Parathyroid adenoma (tissue), 2 donors: Measurements from ENCODE around the gene IL12A.
A peak's percentile ranks its signal among the peaks of the same experiment; 100 is the strongest.

Experiments used
- H2AFZ ChIP-seq: fragments of 300-600 bp; sonication (generic); one replicate; pipeline ENCODE4 v1.7.0; 2017; ENCODE audit warnings: antibody characterized with exemption, mild to moderate bottlenecking
- H3K27ac ChIP-seq: fragments of 300-600 bp; sonication (generic); one replicate; pipeline ENCODE4 v1.7.0; 2017
- H3K27me3 ChIP-seq: fragments of 300-600 bp; sonication (generic); one replicate; pipeline ENCODE4 v1.7.0; 2017; ENCODE audit warnings: low read length; ENCODE audit not compliant: control insufficient read depth, insufficient read depth
- H3K36me3 ChIP-seq: fragments of 300-600 bp; sonication (generic); one replicate; pipeline ENCODE4 v1.7.0; 2017; ENCODE audit warnings: low read length; ENCODE audit not compliant: control insufficient read depth, insufficient read depth
- H3K4me1 ChIP-seq: fragments of 300-600 bp; sonication (generic); one replicate; pipeline ENCODE4 v1.7.0; 2017; ENCODE audit warnings: control low read depth
- H3K4me2 ChIP-seq: fragments of 300-600 bp; sonication (generic); one replicate; pipeline ENCODE4 v1.7.0; 2017; ENCODE audit warnings: low read length
- H3K4me3 ChIP-seq: fragments of 300-600 bp; sonication (generic); one replicate; pipeline ENCODE4 v1.7.0; 2017; ENCODE audit warnings: low read depth, low read length
- H3K79me2 ChIP-seq: fragments of 300-600 bp; sonication (generic); one replicate; pipeline ENCODE4 v1.7.0; 2017; ENCODE audit warnings: control low read depth
- H3K9ac ChIP-seq: fragments of 300-600 bp; sonication (generic); one replicate; pipeline ENCODE4 v1.7.0; 2017; ENCODE audit warnings: mild to moderate bottlenecking
- H3K9me3 ChIP-seq: fragments of 300-600 bp; sonication (generic); one replicate; pipeline ENCODE4 v1.7.0; 2017; ENCODE audit warnings: low read length; ENCODE audit not compliant: control insufficient read depth
- CTCF ChIP-seq: fragments of 300-600 bp; sonication (generic); IDR thresholded peaks from one replicate; pipeline ENCODE4 v1.7.0; 2017; ENCODE audit warnings: antibody characterized with exemption, mild to moderate bottlenecking
- donor health status: primary hyperparathyroidism.

Gene IL12A

DNA sequence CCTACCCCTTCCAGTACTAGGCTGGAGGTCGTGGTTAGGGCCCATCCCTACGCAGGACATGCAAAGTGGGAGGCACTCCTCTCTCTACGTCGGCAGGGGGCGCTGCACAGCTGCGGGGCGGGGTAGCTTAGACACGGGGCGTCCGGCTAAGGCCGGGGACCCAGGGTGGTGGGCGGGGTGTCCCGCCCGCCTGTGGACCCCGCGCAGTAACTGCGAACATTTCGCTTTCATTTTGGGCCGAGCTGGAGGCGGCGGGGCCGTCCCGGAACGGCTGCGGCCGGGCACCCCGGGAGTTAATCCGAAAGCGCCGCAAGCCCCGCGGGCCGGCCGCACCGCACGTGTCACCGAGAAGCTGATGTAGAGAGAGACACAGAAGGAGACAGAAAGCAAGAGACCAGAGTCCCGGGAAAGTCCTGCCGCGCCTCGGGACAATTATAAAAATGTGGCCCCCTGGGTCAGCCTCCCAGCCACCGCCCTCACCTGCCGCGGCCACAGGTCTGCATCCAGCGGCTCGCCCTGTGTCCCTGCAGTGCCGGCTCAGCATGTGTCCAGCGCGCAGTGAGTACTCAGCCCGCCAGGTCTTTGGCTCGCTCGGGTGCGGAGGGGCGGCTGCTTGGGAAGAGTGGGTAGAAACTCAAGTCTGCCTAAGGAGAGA lies at the start of gene IL12A:
Gene IL12A (plus strand): TSS at position 219 of the 655 bp plus-strand sequence.
- Histone ChIP-seq H3K27ac (no peak within 1 kb of the TSS), H3K4me3 (peak within 1 kb of the TSS; percentile 74), H3K9ac (no peak within 1 kb of the TSS), H2AFZ (peak within 1 kb of the TSS; percentile 96), H3K4me1 (no peaks in the 10 kb centered on the region), H3K79me2 (no peaks in the 10 kb centered on the region), H3K4me2 (peak within 1 kb of the TSS; percentile 88), H3K36me3 (no peaks in the 10 kb centered on the region), H3K9me3 (no peaks in the 10 kb centered on the region), H3K27me3 (no peaks in the 10 kb centered on the region)
- peak; percentile 86 for TF ChIP-seq CTCF

- no peaks in the 10 kb centered on the region for H3K27me3 ChIP-seq
- no peaks in the 10 kb centered on the region for H3K9me3 ChIP-seq
- H3K36me3 ChIP-seq, result no peaks in the 10 kb centered on the region
- no peak overlapping the region for H3K4me2 ChIP-seq
- no peak for TF ChIP-seq CTCF
- no peaks in the 10 kb centered on the region for H3K79me2 ChIP-seq
- no peak overlapping the region for H3K9ac ChIP-seq
- H3K4me3 ChIP-seq, result no peak overlapping the region
- peaks cover 11% of the 10 kb centered on the region for H3K4me1 ChIP-seq
- no peak overlapping the region for H3K27ac ChIP-seq
- H2AFZ ChIP-seq, result no peak overlapping the region
These were observed 47.3 kb upstream of the IL12A start for GRCh38 chr3:159941038-159942000.

- Histone ChIP-seq H3K9ac (no peak overlapping the region), H3K4me1 (peaks cover 4% of the 10 kb centered on the region), H3K4me3 (no peak overlapping the region), H3K79me2 (no peaks in the 10 kb centered on the region), H3K27ac (no peak overlapping the region), H3K4me2 (no peak overlapping the region), H3K9me3 (no peaks in the 10 kb centered on the region), H3K27me3 (no peaks in the 10 kb centered on the region), H2AFZ (no peak overlapping the region), H3K36me3 (no peaks in the 10 kb centered on the region)
- no peak for TF ChIP-seq CTCF
These were observed 43.9 kb upstream of the IL12A start for GRCh38 chr3:159944781-159945180.

DNA sequence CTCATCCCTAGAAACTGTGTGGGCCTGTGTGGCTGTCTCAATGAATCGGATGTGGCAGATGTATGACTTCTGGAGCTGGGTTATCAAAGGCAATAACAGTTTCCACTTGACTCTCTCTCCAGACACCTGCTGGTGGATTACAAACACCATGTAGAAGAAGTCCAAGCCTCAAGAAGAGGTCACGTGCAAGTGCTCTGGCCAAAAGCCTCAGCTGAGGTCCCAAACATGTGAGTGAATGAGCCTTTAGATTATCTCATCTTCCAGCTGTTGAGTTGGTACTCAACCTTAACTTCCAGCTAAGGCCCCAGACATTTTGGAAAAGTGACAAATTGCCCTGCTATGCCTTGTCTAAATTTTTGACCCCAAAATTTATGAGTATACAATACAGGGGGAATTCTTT lies 42.7 kb upstream of the IL12A start:
- H2AFZ ChIP-seq, result no peak overlapping the region
- H3K9me3 ChIP-seq, result no peaks in the 10 kb centered on the region
- no peak overlapping the region for H3K4me2 ChIP-seq
- H3K27me3 ChIP-seq, result no peaks in the 10 kb centered on the region
- H3K79me2 ChIP-seq, result no peaks in the 10 kb centered on the region
- H3K4me3 ChIP-seq, result no peak overlapping the region
- H3K4me1 ChIP-seq, result peaks cover 4% of the 10 kb centered on the region
- no peaks in the 10 kb centered on the region for H3K36me3 ChIP-seq
- no peak for TF ChIP-seq CTCF
- H3K27ac ChIP-seq, result no peak overlapping the region
- H3K9ac ChIP-seq, result no peak overlapping the region
